Dedifferentiated amniotic fluid mesenchymal stem cell (primary cell): ENCODE data around the gene SGCG.
A peak's percentile ranks its signal among the peaks of the same experiment; 100 is the strongest.
"Not testable (repeated sequence)": the region's sequence is repeated elsewhere in the genome, so short reads cannot be mapped to it uniquely, and the experiment has no call there.

ENCODE experiments used
- DNase-seq: peaks from one replicate; pipeline ENCODE4 v3.0.0-alpha.2; 2016; ENCODE audit errors: extremely low spot score

The SGCG gene

DNA sequence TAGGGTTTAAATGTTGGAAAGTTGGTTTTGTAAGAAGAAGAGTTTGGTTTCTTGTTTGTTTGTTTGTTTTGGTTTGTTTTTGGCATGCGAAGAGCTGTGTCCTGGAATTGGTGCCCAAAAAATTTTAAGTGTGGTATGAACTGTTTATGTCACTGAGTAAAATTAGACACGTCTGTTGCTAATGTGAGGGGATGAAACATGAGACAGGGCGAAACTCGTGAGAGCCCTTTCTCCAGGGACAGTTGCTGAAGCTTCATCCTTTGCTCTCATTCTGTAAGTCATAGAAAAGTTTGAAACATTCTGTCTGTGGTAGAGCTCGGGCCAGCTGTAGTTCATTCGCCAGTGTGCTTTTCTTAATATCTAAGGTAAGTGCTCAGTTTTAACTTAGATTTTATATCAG is at the start of gene SGCG:
SGCG (plus strand) TSS at position 269 of the 400 bp plus-strand sequence. CDS start 22,716 bp downstream, outside the sequence.
- DNase-seq, result peak; percentile 17

GRCh38 chr13:23134542-23134941 is 46.2 kb upstream of the SGCG start:
- DNase-seq, result no peak

GRCh38 chr13:23140492-23140891 is 40.3 kb upstream of the SGCG start:
- no peak for DNase-seq

DNA sequence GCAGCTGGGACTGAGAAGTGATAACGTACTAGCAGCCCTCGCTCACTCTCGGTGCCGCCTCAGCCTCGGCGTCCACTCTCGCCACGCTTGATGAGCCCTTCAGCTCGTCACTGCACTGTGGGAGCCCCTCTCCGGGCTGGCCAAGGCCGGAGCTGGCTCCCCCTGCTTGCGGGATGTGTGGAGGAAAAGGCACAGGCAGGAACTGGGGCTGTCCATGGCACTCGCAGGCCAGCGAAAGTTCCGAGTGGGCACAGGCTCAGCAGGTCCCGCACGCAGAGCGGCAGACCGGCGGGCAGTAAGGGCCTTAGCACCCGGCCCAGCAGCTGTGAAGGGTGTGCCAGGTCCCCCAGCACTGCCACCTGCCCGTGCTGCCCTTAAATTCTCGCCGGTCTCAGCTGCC is 38.8 kb upstream of the SGCG start:
- DNase-seq, result no peak

DNA sequence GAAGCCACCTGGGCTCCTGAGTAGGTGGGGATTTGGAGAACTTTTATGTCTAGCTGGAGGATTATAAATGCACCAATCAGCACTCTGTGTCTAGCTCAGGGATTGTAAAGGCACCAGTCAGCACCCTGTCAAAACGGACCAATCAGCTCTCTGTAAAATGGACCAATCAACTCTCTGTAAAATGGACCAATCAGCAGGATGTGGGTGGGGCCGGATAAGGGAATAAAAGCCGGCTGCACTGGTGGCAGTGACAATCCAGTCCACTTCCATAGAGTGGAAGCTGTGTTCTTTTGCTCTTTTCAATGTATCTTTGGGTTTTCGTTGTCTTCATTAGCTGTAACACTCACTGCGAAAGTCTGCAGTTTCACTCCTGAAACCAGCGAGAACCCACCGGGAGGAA is 38.2 kb upstream of the SGCG start:
- DNase-seq, result not testable (repeated sequence)

DNA sequence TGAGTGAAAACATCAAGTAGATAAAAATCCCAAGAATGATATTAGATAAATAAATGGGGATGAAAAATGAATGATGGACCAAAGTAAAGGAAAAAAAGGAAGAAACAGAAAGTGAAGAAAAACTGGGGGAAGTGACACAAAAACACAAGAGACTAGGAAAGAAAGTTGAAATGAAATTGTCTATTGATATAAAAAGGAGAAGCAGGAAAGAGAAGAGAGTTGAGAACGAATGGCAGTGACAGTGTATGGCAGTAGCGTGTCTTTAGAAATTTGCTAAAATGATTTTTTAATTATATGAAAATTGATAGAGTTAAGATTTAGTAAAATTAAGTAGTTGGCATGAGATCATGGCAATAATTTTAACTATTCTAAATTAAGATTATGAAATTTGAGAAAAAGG is 36.3 kb upstream of the SGCG start:
- no peak for DNase-seq

DNA sequence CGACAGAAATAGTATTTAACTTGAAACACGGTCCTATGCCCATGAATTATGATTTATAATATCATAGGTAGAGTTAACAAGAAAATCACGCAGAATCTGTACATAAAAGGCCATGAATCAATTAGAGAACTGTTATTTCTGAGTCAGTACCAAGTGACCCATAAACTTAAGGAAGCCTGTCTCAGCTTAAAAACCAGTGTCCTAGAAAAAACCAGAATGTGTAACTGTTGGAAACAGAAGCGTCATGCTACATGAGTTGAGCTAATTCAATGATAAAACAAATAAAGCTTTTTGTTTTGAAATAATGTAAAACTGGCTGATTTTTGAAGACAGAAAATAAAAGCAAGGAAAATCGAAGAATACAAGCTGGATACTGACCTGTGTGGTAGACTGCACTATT is 34.8 kb upstream of the SGCG start:
- DNase-seq, result no peak

DNA sequence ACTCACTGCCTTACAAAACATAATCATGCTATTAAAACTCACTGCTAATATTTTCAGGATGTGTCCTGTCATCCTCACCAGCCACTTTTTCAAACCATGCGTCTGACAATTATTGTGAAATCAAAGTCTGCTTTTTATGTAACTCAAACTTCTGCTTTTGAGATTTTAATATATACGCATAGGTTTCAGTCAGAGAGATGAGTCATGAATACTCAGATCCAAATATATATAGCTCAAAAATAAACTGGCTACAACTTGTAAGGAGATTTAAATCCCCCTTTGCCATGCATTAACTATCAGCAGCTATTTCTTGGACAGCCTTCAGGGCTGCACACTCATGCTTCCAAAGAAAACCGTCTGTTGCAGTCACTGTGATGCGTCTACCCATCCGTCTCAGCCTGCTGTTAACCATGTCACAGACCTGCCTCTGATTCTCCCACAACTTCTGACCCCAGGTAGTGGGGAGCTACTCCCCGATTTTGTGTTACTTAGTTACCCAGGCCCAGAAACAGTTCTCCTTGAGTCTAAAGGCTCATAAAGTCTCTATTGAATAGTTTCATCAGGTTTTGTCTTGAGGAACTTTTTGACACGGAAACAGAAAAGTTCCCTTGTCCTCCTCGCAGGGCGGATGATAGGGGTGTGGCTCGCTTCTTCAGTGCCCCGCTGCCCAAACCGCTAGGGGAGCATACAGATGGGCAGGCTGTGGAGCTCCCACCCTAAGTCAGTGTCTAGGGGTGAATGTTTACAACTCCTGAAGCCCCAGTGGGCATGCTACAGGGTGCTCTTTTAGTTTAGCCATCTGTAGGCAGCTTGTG is 33.8 kb upstream of the SGCG start:
- DNase-seq, result no peak

DNA sequence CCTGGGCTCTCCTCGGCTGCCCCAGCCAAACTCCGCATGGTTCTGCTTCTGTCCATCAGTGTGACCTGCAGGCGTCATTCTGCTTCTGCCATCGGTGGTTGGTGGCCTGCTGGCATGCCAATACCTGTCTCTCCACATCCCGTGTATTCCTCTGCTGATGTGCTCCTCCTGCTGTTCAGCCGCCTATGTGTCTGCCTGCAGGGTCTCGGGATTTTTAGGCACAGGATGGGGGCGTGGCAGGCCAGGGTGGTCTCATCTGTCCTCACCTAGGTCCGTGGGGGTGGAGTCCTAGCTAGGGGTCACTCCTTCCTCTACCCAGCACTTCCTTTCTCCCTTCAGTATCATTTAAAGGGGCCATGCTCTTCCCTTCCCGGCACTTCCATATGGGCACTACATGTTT is 33.0 kb upstream of the SGCG start:
- no peak for DNase-seq

GRCh38 chr13:23157781-23158180 is 23.0 kb upstream of the SGCG start:
- no peak for DNase-seq

DNA sequence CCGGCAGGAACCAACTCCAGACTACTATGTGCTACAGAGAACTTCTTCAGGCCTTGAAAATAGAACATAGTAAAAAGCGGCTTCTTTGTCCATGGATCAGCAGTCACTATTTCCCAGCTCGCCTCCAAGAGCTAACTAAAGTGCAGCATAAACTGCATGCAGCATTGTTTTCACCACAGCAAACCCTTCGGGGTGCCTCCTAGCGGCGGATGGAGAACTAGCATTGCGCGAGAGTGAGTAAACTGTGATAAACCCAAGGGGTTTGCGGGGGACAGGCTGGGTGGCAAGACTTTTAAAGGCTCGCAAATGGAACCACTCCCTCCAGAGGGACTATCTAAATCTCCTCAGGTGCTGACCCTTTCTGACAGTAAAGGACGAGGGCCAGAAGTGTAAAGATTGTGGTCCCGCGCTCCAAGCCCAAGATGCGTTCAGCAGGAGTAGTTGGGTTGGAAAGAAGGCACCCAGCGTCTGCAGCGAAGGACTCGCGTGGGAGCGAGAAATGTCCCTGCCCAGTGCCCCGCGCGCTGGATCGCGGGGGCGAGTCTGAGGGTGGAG is 21.5 kb upstream of the SGCG start:
- DNase-seq, result no peak

GRCh38 chr13:23159760-23160637 is 20.8 kb upstream of the SGCG start:
- no peak for DNase-seq

- DNase-seq, result no peak
Observed at GRCh38 chr13:23160638-23161480, 19.9 kb upstream of the SGCG start.

GRCh38 chr13:23161481-23161825 is 19.3 kb upstream of the SGCG start:
- DNase-seq, result no peak

DNA sequence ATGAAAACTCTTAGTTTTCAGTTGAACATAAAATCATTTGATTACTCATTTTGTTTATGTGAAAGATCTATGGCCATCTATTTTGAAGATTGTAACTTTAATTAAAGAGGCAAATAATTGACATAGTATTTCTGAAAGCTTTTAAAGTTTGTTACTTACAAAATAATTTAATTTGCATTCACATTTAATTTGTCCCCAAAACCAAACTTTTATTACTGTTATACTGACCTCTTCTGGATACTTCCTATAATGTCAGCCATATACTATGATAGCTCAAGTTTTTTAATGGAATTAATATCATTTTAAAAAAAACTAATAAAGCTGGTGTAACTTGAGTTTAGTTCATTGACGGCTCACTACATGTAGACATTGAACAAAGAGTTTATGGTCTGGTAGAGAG is 4.9 kb upstream of the SGCG start:
- DNase-seq, result no peak

- DNase-seq, result no peak
Observed at GRCh38 chr13:23182142-23182541, 1.4 kb downstream of the SGCG start.

- DNase-seq, result no peak
Observed at GRCh38 chr13:23183292-23183691, 2.5 kb downstream of the SGCG start.

DNA sequence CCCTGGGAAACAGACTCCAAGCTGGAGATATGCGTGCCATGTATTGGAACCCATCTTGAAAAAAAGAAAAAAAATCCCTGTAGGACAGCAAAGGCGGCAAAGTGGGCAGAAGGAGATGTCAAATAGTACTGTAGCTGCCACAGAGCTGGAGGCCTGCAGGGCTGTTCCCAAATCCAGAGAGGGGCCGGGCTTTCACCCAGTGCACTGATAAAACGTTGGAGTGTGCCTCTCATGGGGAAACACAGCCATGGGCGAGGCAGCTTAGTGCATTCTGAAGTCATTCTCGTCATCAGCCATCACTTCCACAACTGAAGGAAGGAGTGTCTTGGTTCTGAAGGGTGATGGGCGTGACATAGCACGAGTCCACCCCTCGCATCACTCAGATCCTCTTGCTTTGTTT is 4.8 kb downstream of the SGCG start:
- no peak for DNase-seq

- no peak for DNase-seq
Observed at GRCh38 chr13:23201870-23202269, 21.1 kb downstream of the SGCG start.

DNA sequence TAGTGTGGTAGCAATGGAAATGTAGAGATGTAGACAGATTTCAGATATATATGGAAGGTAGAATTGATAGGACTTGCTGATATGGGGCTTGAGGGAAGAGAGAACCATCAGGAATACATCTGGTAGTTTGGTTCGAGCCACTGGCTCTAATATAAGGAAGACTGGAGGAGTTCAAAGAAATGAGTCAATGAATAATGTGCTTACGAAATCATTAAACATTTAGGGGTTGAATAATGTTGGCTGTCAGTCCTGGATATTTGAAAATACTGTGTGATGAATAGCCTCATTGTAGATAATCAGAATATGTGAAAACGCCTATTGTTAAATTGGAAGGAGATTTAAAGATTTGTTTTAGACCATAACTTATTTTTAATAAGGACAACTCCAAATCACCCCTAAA is 21.6 kb downstream of the SGCG start:
- no peak for DNase-seq

DNA sequence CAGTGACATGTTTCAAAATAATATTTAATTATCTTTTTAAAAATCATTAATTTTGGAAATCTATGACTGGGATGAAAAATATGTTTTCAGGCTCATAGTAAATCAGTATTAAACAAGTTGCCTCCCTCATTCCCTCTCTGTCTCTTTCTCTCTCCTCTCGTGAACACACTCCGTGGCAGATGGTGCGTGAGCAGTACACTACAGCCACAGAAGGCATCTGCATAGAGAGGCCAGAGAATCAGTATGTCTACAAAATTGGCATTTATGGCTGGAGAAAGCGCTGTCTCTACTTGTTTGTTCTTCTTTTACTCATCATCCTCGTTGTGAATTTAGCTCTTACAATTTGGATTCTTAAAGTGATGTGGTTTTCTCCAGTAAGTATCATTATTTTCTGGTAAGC is 22.7 kb downstream of the SGCG start:
- no peak for DNase-seq

GRCh38 chr13:23205807-23206206 is 25.0 kb downstream of the SGCG start:
- DNase-seq, result no peak
